Activated naive CD4-positive, alpha-beta T cell treated with anti-CD3 and anti-CD28 coated beads for 36 hours (primary cell): ENCODE results near the gene ZFAND4. TPM values are rescaled to one million over a fixed set of nuclear protein-coding genes. Genes with fewer than 3 reads are reported as not detected.
"Not testable (repeated sequence)": the region's sequence is repeated elsewhere in the genome, so short reads cannot be mapped to it uniquely, and the experiment has no call there.

Experiments
- CTCF ChIA-PET: fragments of 350-600 bp; sonication (Branson Sonifier 250); formaldehyde crosslinking; loops from one replicate; lab custom pipeline; 2021; ENCODE audit warnings: antibody characterized with exemption; lab: Charles Lee
- DNase-seq: peaks from one replicate; pipeline ENCODE4 v3.0.0-alpha.2; 2020
- H3K27ac Mint-ChIP-seq: one replicate; pipeline ENCODE4 v1.8.0; 2021; ENCODE audit warnings: mild to moderate bottlenecking, mixed read lengths
- H3K27me3 Mint-ChIP-seq: one replicate; pipeline ENCODE4 v1.8.0; 2021; ENCODE audit warnings: low read depth, mixed read lengths
- H3K36me3 Mint-ChIP-seq: one replicate; pipeline ENCODE4 v1.8.0; 2021; ENCODE audit warnings: low read depth, mixed read lengths
- H3K4me1 Mint-ChIP-seq: one replicate; pipeline ENCODE4 v1.8.0; 2021; ENCODE audit warnings: low read depth, mixed read lengths
- H3K4me3 Mint-ChIP-seq: one replicate; pipeline ENCODE4 v1.8.0; 2021; ENCODE audit warnings: mild to moderate bottlenecking, moderate library complexity, mixed read lengths
- H3K9me3 Mint-ChIP-seq: one replicate; pipeline ENCODE4 v1.8.0; 2021; ENCODE audit warnings: mixed read lengths
- intact Hi-C: fragments of 100-400 bp; cut with micrococcal nuclease; formaldehyde crosslinking; loops from one replicate; pipeline ENCODE4 v1.15.1; 2023
- total RNA-seq, 2 experiments: library from RNA; stranded (reverse); gene quantifications; one replicate each; pipeline ENCODE4 v1.2.3, GENCODE V29; 2021

ZFAND4 gene
- total RNA-seq, 2 experiments from 2014 or later: 13.3 to 14.7 TPM

DNA sequence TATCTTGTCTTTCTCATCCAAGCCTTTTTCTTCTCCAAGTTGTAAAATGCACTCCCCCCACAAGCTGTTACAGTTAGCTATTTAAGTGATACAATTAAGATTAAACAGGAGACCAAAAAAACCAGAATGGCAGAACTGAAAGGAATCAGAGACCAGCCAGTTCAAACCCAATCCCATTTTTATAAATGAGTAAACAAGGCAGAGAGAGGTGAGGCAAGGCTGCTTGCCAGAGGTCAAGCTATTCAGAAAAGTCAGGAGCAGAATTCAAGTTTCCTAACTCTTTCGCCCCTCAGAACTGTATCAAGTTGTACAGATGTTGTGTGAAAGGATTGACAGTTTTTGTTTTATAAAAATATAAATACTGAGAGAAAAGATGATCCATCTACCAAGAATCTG, 90.2 kb downstream of the ZFAND4 start:
- H3K4me1 Mint-ChIP-seq: peaks cover 42% of the 10 kb centered on the region
- intact Hi-C loops: loop anchor here (5.0 to 10.0 kb wide), 4 partner anchors 160 to 578 kb away; partner anchors contain the start of gene ZNF22
- peaks cover 10% of the 10 kb centered on the region for H3K36me3 Mint-ChIP-seq
- no peak overlapping the region for H3K4me3 Mint-ChIP-seq
- no peak for DNase-seq
- CTCF ChIA-PET: no interaction called here
- peaks cover 23% of the 10 kb centered on the region for H3K9me3 Mint-ChIP-seq
- H3K27me3 Mint-ChIP-seq: no peaks in the 10 kb centered on the region
- H3K27ac Mint-ChIP-seq: peak overlapping the region; percentile 73

DNA sequence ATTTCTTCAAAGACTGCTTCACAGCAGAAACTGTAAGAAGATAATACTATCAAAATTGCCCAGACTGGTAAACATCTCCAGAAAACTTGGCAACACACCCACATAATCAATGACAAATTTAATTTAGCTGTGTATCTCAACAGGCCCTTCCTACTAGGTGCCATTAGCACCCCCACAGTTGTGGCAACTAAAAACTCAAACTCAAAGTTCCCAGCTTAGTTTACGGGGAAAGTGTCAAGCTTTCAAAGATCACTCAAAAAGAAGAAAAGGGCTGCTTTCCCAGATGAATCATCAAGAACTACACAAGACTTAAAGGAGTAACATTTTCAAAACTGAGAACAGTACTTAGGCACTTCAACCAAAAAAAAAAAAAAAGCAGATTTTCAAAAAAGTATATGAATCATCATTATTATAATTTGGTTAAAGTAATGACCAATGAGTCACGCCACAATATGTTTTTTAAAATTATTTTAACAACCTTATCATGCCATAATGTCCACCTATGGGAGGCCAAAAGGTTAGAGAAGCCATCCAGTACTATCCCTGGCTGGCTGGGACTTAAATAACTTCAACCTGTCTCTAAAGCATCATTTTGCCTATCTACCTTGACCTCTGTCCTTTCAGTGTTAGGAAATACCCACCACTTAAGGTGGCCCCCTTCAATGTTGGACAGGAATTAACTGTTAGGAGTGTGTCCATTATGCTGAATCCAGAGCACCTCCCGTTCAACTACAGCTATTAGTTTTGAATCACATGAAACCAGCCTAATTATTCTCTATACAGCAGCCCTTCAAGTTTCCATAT, 90.8 kb downstream of the ZFAND4 start:
- DNase-seq: peak; percentile 47
- Mint-ChIP-seq H3K4me1 (peaks cover 45% of the 10 kb centered on the region), H3K27ac (peak overlapping the region; percentile 97), H3K9me3 (peaks cover 21% of the 10 kb centered on the region), H3K4me3 (peak overlapping the region; percentile 35), H3K36me3 (peaks cover 10% of the 10 kb centered on the region), H3K27me3 (no peaks in the 10 kb centered on the region)
- CTCF ChIA-PET: interaction anchor here (2.5 kb wide), 1 partner anchor 12 kb away, joined by 7 read pairs; no protein-coding TSS in a partner anchor
- intact Hi-C loops: loop anchor here (1.0 to 10.0 kb wide), 9 partner anchors 13 to 577 kb away; partner anchors contain the start of genes ZFAND4 and ZNF22

DNA sequence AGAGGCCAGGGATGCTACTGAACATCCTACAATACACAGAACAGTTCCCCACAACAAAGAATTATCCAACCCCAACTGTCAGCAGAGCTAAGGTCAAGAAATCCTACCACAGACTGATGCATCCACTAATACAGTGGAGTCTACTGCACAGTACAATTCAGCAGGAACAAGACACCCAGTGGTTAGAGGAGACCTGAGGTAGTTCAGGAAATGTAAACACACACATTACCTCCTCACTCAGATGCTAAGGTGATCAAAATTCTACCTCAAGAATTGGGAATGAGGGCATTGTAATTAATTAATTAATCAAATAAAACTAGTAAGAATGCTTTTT, 91.4 kb downstream of the ZFAND4 start:
- H3K27ac Mint-ChIP-seq: peak overlapping the region; percentile 97
- H3K36me3 Mint-ChIP-seq: peaks cover 10% of the 10 kb centered on the region
- H3K4me1 Mint-ChIP-seq: peaks cover 45% of the 10 kb centered on the region
- DNase-seq: no peak
- no peaks in the 10 kb centered on the region for H3K27me3 Mint-ChIP-seq
- CTCF ChIA-PET: interaction anchor here (0.8 to 2.5 kb wide), 5 partner anchors 12 to 121 kb away, joined by 3 to 7 read pairs (median 4); partner anchors contain the start of gene ZFAND4
- H3K4me3 Mint-ChIP-seq: peak overlapping the region; percentile 83
- peaks cover 17% of the 10 kb centered on the region for H3K9me3 Mint-ChIP-seq
- intact Hi-C loops: loop anchor here (1.0 to 10.0 kb wide), 9 partner anchors 13 to 576 kb away; partner anchors contain the start of genes ZFAND4 and ZNF22

DNA sequence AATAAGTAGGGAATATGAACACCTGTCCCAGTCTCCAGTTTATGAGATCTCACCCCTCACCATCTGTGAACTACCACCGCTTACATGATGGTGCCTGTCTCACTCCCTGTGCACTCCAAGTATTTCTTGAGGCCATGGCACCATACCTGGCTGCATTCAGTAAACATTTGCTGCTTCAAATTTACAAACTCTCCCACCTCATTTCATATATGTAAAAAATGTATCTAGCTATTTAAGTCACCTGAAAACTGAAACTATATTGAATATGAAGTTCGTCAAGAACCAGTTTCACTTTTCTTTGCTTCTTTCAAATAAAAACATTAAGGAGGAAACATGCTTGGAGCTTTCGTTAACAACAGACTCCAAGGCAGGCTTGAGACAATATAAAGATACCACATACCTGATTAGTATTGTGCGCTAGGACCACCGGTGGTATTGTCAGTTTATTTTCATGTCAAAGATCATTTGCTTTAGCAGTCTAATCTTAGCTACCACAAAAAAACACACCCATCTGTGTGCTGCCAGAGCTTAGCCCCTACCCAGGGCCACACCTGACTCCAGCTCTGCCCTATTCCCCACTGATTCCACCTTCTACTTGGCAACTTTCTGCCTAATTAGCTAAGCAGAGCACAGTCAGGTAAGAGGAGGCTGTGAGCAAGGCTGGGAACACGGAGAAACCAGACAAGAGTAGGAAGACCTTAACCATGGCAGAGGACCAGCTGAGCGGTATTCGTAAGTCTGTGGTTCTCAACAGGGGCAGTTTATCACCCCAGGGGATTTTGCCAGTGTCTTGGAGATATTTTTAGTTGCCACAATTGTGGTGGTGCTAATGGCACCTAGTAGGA, 92.0 kb downstream of the ZFAND4 start:
- H3K9me3 Mint-ChIP-seq: peaks cover 14% of the 10 kb centered on the region

DNA sequence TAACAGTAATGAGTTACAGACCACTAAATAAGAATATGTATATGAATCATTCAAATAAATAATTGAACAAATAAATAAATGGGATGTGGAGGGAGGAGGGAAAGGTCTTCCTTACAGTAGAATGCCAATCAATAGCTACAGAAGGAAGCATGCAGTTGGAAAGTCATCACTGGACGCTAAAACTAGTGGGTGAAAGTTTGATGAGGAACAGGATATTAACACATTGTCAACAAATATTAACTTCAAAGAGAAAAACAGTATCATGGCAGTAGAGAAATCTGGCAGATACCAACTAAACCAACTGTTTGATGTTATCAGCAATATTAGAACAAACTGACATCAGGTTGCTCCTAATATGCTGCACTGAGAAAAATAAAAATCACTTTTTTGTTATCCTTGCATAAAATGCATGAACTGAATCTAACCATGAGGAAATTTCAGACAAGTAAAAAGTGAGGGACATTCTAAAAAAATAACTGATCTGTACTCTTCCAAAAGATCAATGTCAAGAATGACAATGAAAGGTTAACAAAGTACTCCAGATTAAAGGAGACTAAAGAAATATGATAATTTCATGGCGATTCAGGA, 94.1 kb downstream of the ZFAND4 start:
- no peak for DNase-seq
- Mint-ChIP-seq H3K27ac (no peak overlapping the region), H3K4me1 (peaks cover 37% of the 10 kb centered on the region), H3K4me3 (no peak overlapping the region), H3K27me3 (no peaks in the 10 kb centered on the region), H3K36me3 (no peaks in the 10 kb centered on the region), H3K9me3 (no peaks in the 10 kb centered on the region)
- CTCF ChIA-PET: no interaction called here
- intact Hi-C loops: no loop called here

More for the DNA sequence above, 92.0 kb downstream of the ZFAND4 start:
- Mint-ChIP-seq H3K4me1 (peaks cover 42% of the 10 kb centered on the region), H3K36me3 (peaks cover 10% of the 10 kb centered on the region), H3K27ac (peak overlapping the region; percentile 97), H3K27me3 (no peaks in the 10 kb centered on the region), H3K4me3 (peak overlapping the region; percentile 83)
- peak; percentile 64 for DNase-seq
- intact Hi-C loops: loop anchor here (1.0 to 10.0 kb wide), 9 partner anchors 14 to 576 kb away; partner anchors contain the start of genes ZFAND4 and ZNF22
- CTCF ChIA-PET: interaction anchor here (0.8 to 2.5 kb wide), 5 partner anchors 13 to 120 kb away, joined by 3 to 7 read pairs (median 4); partner anchors contain the start of gene ZFAND4

DNA sequence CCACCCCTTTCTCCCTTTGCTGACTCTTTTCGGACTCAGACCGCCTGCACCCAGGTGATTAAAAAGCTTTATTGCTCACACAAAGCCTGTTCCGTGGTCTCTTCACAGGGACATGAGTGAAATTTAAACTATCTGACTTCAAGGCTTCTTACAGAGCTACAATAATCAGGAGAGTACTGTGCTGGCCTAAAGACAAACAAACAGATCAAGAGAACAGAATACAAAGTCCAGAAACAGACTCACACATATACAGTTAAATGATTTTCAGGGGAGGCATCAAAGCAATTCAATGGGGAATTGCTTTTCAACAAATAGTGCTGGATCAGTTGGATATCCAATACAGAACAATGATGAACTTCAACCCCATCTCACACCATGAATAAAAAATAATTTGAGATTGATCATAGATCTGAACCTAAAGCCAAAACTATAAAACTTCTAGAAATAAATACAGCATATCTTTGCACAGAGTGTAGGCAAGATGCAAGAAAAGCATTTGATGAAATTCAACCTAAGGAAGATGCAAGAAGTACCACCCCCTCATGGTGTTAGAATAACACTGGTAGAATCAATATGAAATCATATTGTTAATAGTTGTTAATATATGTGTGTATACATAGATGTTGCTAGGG, 96.5 kb downstream of the ZFAND4 start:
- peaks cover 10% of the 10 kb centered on the region for H3K9me3 Mint-ChIP-seq
- intact Hi-C loops: no loop called here
- no peak for DNase-seq
- peaks cover 3% of the 10 kb centered on the region for H3K36me3 Mint-ChIP-seq
- no peaks in the 10 kb centered on the region for H3K27me3 Mint-ChIP-seq
- CTCF ChIA-PET: interaction anchor here (1.2 kb wide), 1 partner anchor 63 kb away, joined by 3 read pairs; no protein-coding TSS in a partner anchor
- no peak overlapping the region for H3K27ac Mint-ChIP-seq
- no peak overlapping the region for H3K4me3 Mint-ChIP-seq
- H3K4me1 Mint-ChIP-seq: peaks cover 30% of the 10 kb centered on the region

DNA sequence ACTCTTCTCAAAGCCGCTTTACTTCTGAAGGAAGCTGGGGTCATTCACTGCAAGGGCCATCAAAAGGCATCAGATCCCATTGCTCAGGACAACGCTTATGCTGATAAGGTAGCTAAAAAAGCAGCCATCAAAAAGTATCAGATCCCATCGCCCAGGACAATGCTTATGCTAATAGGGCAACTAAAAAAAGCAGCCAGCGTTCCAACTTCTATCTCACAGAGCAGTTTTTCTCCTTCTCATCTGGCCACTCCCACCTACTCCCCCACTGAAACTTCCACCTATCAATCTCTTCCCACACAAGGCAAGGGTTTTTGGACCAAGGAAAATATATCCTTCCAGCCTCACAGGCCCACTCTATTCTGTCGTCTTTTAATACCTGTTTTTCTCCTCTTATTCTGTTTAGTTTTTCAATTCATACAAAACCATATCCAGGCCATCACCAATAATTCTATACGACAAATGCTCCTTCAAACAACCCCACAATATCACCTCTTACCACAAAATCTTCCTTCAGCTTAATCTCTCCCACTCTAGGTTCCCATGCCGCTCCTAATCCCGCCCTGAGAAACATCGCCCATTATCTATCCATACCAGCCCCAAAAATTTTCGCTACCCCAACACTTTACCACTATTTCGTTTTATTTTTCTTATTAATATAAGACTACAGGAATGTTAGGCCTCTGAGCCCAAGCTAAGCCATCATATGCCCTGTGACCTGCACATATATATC, 97.4 kb downstream of the ZFAND4 start:
- H3K36me3 Mint-ChIP-seq, H3K27me3 Mint-ChIP-seq, intact Hi-C loops, DNase-seq, H3K27ac Mint-ChIP-seq, H3K4me3 Mint-ChIP-seq: not testable (repeated sequence)
- CTCF ChIA-PET: interaction anchor here (1.2 kb wide), 1 partner anchor 62 kb away, joined by 3 read pairs; no protein-coding TSS in a partner anchor
- peaks cover 21% of the 10 kb centered on the region for H3K4me1 Mint-ChIP-seq
- peaks cover 11% of the 10 kb centered on the region for H3K9me3 Mint-ChIP-seq

DNA sequence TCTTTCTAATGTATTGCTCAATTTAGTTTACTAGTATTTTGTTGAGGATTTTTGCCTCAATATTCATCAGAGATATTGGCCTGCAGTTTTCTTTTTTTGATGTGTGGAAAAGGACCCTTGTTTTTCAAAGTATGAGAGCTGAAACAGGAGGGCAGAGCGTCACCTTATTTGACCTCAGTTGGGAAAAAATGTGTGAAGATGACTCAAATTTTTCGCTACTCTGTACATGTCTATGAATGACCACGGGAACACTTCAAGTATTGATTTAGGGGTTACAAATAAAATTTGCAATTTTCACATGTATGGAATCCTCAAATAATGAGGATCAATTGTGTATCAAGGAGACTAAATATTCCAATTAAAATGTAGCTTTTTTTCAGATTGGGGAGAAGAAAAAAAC, 103.1 kb downstream of the ZFAND4 start:
- H3K4me3 Mint-ChIP-seq: no peak overlapping the region
- intact Hi-C loops: no loop called here
- CTCF ChIA-PET: no interaction called here
- H3K9me3 Mint-ChIP-seq: peaks cover 11% of the 10 kb centered on the region
- no peak for DNase-seq
- H3K4me1 Mint-ChIP-seq: peaks cover 18% of the 10 kb centered on the region
- no peaks in the 10 kb centered on the region for H3K27me3 Mint-ChIP-seq
- no peak overlapping the region for H3K27ac Mint-ChIP-seq
- peaks cover 3% of the 10 kb centered on the region for H3K36me3 Mint-ChIP-seq

DNA sequence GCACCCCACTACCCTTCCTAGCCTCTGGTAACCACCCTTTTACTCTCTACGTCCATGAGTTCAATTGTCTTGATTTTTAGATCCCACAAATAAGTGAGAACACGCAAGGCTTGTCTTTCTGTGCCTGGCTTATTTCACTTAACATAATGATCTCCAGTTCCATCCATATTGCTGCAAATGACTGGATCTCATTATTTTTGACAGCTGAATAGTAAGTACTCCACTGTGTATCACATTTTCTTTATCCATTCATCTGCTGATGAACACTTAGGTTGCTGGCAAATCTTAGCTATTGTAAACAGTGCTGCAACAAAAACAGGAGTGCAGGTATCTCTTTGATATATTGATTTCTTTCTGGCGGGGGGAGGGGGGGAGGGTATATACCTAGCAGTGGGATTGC, 106.2 kb downstream of the ZFAND4 start:
- Mint-ChIP-seq H3K36me3 (peaks cover 2% of the 10 kb centered on the region), H3K9me3 (peaks cover 4% of the 10 kb centered on the region), H3K4me3 (no peak overlapping the region), H3K27me3 (no peaks in the 10 kb centered on the region), H3K4me1 (peaks cover 30% of the 10 kb centered on the region), H3K27ac (no peak overlapping the region)
- intact Hi-C loops: no loop called here
- CTCF ChIA-PET: no interaction called here
- DNase-seq: no peak
